NT2/D1 (cell line): ENCODE measurements around the gene CROCC2.

Experiments
- DNase-seq: peaks from one replicate; pipeline ENCODE4 v3.0.0-alpha.2; 2011; ENCODE audit warnings: low read depth, low spot score
- H3K27me3 ChIP-seq: 2 replicates; pipeline ENCODE4 v1.6.0; 2011; ENCODE audit warnings: mild to moderate bottlenecking; ENCODE audit not compliant: insufficient read length, insufficient read depth
- H3K36me3 ChIP-seq: 2 replicates; pipeline ENCODE4 v1.6.1; 2011; ENCODE audit warnings: mild to moderate bottlenecking, low read length, mixed read lengths; ENCODE audit not compliant: insufficient read depth, insufficient read length
- H3K4me1 ChIP-seq: 2 replicates; pipeline ENCODE4 v1.5.1; 2011; ENCODE audit not compliant: insufficient read depth, insufficient read length
- H3K4me3 ChIP-seq: 2 replicates; pipeline ENCODE4 v1.5.1; 2011; ENCODE audit warnings: low read depth; ENCODE audit not compliant: insufficient read length
- H3K9ac ChIP-seq: 2 replicates; pipeline ENCODE4 v1.6.0; 2011; ENCODE audit warnings: low read depth; ENCODE audit not compliant: insufficient read length
- H3K9me3 ChIP-seq: 2 replicates; pipeline ENCODE4 v1.5.1; 2011; ENCODE audit warnings: mild to moderate bottlenecking, low read length; ENCODE audit not compliant: insufficient read depth
- SUZ12 ChIP-seq: IDR thresholded peaks from 2 replicates; pipeline ENCODE4 v1.6.1; 2011; ENCODE audit not compliant: insufficient read length, insufficient read depth; ENCODE audit errors: extremely low read depth
- YY1 ChIP-seq: IDR thresholded peaks from 2 replicates; pipeline ENCODE4 v1.6.1; 2011; ENCODE audit not compliant: insufficient read length, insufficient read depth
- ZNF274 ChIP-seq: IDR thresholded peaks from 2 replicates; pipeline ENCODE4 v1.6.1; 2011; ENCODE audit warnings: mild to moderate bottlenecking, low read depth, low read length

The CROCC2 gene

DNA sequence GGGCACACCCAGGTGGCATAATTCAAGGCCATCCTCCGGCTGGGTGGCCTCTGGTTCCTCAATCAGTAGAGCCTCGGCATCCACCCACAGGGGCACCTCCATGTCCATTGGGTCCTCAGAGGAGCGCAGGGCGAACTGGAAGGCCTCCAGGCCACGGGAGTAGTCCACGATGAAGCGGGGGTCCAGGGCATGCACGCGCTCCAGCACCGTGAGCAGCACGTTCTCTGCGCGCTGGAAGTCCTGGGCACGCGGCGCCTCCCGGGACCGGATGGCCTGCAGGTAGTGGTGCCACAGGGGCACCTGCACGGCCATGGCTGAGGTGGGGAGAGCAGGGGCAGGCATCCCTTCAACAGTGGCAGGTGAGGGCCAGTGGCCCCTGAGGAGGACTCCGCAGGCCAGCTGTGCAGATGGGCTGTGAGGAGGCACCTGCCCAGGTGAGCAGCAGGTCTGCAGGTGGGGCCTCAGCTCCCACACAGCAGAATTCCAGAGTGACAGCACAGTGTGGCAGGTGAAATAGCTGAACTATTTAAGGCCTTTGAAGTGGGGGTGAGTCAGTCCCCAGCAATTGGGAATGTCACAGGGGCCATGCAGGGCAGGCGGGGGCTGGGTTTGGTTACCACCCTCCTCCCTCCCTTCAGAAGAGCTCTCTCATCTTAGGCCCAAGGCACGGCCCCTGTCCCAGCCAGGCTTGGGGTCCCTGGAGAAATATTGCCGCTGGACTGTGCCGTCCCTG, 10.3 kb upstream of the CROCC2 start, which contains the start of gene MAB21L4:
Gene MAB21L4 (minus strand): TSS at position 501 of the 733 bp plus-strand sequence. CDS start 159 bp downstream, at position 342.
- no peak for DNase-seq
- H3K4me3 ChIP-seq = no peak within 1 kb of the TSS
- H3K9me3 ChIP-seq = no peaks in the 10 kb centered on the region; the same call in 1 of the 2 replicates
- peaks cover 32% of the 10 kb centered on the region for H3K4me1 ChIP-seq
- H3K9ac ChIP-seq = no peak within 1 kb of the TSS
- no peaks in the 10 kb centered on the region for H3K36me3 ChIP-seq
- H3K27me3 ChIP-seq = no peaks in the 10 kb centered on the region
- TF ChIP-seq YY1 (no peak), ZNF274 (no peak), SUZ12 (no peak)

DNA sequence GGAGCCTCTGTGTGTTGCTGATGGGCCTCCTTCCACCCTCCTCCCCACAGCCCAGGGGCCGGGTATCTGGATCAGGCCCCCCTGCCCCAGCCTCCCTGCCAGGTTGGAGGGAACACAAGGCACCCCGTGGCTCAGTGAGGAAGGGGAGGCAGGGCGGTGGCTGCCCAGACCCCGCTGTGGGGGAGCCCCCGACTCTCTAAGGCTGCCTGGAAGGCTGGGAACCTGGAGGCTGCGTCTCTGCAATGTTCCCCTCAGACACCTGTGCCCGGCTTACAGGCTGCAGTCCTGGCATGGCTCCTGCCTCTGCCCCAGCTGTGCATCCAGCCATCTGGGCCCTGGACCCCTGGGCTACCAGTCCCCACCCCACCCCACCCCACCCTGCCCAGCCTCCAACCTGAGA, 9.7 kb upstream of the CROCC2 start:
- H3K36me3 ChIP-seq = no peaks in the 10 kb centered on the region
- no peak for TF ChIP-seq ZNF274
- no peak for TF ChIP-seq YY1
- no peak for TF ChIP-seq SUZ12
- DNase-seq = no peak
- peaks cover 32% of the 10 kb centered on the region for H3K4me1 ChIP-seq
- peaks cover under 1% of the 10 kb centered on the region; the same call in 1 of the 2 replicates for H3K9me3 ChIP-seq
- H3K4me3 ChIP-seq = no peak overlapping the region
- no peaks in the 10 kb centered on the region for H3K27me3 ChIP-seq
- H3K9ac ChIP-seq = no peak overlapping the region

DNA sequence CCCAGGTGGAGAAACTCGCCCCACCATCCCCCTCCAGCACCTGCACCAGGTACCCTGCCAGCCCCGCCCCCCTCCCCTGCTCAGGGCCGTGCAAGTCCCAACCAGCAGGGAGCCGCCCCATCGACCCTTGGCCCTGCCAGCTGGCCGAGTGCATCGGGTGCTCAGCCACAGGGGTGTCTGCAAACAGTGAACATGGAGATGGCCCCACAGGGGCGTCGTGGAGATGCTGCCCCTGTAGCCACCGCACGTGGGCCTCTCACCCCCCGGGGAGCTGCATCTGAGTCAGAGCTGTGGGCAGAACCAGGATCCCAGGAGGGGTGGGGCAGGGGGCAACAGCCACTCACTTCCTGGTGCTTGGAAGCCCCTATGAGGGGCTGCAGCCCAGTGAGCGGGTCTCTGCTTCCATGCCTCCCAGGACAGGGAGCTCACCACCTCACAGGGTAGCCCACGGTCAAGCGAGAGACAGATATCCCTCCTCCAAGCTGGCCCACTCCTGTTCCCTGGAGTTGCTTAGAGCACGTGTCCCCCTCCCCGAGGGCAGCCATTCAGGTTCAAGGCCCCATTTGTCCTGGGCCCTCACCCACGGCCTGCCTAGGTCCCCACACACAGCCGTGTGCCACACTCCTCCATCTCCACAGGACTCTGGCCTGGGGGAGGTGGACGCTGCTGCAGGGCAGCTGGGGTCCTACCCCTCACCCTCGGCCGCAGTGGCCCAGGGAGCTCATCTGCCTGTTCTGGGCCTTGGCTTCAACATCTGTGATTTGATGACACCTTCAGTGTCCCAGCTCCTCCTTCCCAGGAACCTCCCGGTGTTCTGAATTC, 9.1 kb upstream of the CROCC2 start:
- DNase-seq = no peak
- TF ChIP-seq YY1 = no peak
- no peak for TF ChIP-seq SUZ12
- no peak for TF ChIP-seq ZNF274
- Histone ChIP-seq H3K9me3 (peaks cover 8% of the 10 kb centered on the region; the same call in 1 of the 2 replicates), H3K27me3 (no peaks in the 10 kb centered on the region), H3K4me1 (peaks cover 28% of the 10 kb centered on the region), H3K36me3 (no peaks in the 10 kb centered on the region), H3K4me3 (no peak overlapping the region), H3K9ac (no peak overlapping the region)

DNA sequence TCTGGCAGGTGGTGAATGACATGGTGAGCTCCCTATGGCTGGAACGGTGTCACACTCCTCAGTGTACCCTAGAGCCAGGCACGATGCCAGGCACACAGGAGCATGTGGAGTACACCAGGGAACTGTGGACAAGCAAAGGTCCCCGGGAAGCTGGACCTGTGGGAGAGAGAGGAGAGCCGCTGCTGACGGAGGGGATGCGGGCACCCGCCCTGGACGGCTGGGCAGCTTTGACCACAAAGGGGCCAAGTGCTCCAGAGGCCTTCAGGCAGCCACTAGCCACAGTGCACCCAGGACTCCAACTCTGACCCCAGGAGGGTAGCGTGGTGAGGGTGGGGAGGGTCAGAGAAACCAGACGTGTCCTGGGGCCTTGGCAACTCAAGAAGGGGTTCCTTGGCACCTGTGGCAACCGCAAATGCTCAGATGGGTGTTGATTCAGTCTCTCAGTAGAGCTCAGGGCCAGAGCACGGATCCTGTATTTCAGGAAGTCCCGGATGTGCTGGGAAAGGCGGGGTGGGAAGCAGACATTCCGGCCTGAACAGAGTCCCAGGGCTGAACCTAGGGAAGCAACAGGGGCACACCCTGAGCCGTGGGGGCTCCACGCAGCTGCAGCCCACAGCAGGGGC, 7.9 kb upstream of the CROCC2 start:
- H3K27me3 ChIP-seq = no peaks in the 10 kb centered on the region
- no peak for DNase-seq
- no peaks in the 10 kb centered on the region for H3K36me3 ChIP-seq
- no peak overlapping the region for H3K4me3 ChIP-seq
- H3K4me1 ChIP-seq = peaks cover 27% of the 10 kb centered on the region
- peaks cover 8% of the 10 kb centered on the region; the same call in 1 of the 2 replicates for H3K9me3 ChIP-seq
- no peak overlapping the region for H3K9ac ChIP-seq
- TF ChIP-seq SUZ12 (no peak), YY1 (no peak), ZNF274 (no peak)

DNA sequence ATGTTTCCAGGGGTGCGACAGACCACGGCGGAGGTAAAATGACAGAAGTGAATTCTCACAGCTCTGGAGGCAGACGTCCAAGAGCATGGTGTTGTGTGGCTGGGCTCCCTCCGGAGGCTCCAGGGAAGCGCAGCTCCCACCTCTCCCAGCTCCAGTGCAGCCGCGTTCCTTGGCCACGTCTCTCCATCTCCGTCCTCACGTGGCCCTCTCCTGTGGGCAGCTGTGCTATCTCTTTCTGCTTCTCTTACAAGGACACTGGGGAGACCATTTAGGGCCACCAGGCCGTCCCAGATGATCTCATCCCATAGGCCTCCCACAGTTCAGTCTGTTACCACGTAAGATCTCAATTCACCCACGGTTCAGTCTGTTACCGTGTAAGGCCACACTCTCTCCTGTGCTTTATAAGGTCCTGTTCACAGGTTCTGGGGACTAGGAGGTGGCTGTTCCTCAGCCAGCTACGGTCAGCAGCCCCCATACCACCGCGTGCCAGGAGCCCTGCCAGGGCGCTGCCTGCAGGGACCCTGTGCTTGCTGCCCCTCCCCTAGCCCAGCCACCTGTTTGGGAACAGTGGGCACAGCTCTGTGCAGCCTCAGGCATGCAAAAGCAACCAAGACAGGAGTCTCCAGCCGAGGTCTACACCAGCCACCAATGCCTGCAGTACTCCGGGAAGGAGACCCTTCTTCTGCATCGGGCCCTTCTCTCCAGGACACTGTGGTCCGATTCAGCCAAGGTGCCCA, 7.2 kb upstream of the CROCC2 start:
- Histone ChIP-seq H3K9ac (no peak overlapping the region), H3K9me3 (peaks cover 8% of the 10 kb centered on the region; the same call in 1 of the 2 replicates), H3K4me1 (peaks cover 22% of the 10 kb centered on the region), H3K27me3 (no peaks in the 10 kb centered on the region), H3K4me3 (no peak overlapping the region), H3K36me3 (no peaks in the 10 kb centered on the region)
- DNase-seq = no peak
- TF ChIP-seq SUZ12 = no peak
- no peak for TF ChIP-seq ZNF274
- no peak for TF ChIP-seq YY1

DNA sequence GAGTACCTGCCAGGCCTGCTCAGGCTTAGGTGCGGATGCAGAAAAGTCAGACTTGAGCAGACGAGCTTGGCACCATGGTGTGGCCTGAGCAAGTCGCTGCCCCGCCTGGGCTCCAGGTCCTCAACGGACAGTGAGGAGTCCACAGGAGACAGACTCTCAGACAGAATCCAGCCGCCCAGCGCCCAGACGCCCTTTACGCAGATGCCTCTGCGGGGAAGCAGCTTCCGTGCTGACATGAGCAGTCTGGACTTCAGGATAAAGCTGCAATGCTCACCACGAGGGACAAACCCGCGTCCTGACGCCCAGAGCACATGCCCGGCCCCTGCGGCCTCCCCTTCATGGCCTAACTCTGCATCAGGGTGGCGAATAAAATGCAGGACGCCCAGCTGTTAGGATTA, 6.7 kb upstream of the CROCC2 start:
- DNase-seq = no peak
- H3K36me3 ChIP-seq = no peaks in the 10 kb centered on the region
- H3K4me1 ChIP-seq = peaks cover 21% of the 10 kb centered on the region
- no peak overlapping the region for H3K4me3 ChIP-seq
- H3K27me3 ChIP-seq = no peaks in the 10 kb centered on the region
- no peak for TF ChIP-seq ZNF274
- no peak for TF ChIP-seq SUZ12
- TF ChIP-seq YY1 = no peak
- peaks cover 8% of the 10 kb centered on the region; the same call in 1 of the 2 replicates for H3K9me3 ChIP-seq
- H3K9ac ChIP-seq = no peak overlapping the region
